Epidermal melanocyte (primary cell): ENCODE data around the gene AMHR2.
"Not testable (repeated sequence)": the region's sequence is repeated elsewhere in the genome, so short reads cannot be mapped to it uniquely, and the experiment has no call there.

Experiments
- DNase-seq: peaks from one replicate; pipeline ENCODE4 v3.0.0; 2011; ENCODE audit warnings: low spot score; ENCODE audit not compliant: insufficient read length

The AMHR2 gene

GRCh38 chr12:53414756-53415417 is 8.8 kb upstream of the AMHR2 start:
- no peak for DNase-seq

- not testable (repeated sequence) for DNase-seq
Observed at GRCh38 chr12:53415752-53416389, 7.8 kb upstream of the AMHR2 start.

- not testable (repeated sequence) for DNase-seq
Observed at GRCh38 chr12:53417291-53417816, 6.3 kb upstream of the AMHR2 start.

GRCh38 chr12:53418221-53418620 is 5.4 kb upstream of the AMHR2 start:
- DNase-seq, result no peak

GRCh38 chr12:53419756-53420155 is 3.9 kb upstream of the AMHR2 start:
- DNase-seq, result no peak

- DNase-seq, result not testable (repeated sequence)
Observed at GRCh38 chr12:53422247-53422646, 1.4 kb upstream of the AMHR2 start.

- no peak for DNase-seq
Observed at GRCh38 chr12:53424626-53425514, 1.2 kb downstream of the AMHR2 start.

- DNase-seq, result no peak
Observed at GRCh38 chr12:53425515-53426150, 2.0 kb downstream of the AMHR2 start.

- no peak for DNase-seq
Observed at GRCh38 chr12:53427905-53428594, 4.4 kb downstream of the AMHR2 start.

GRCh38 chr12:53428741-53429140 is 5.1 kb downstream of the AMHR2 start:
- no peak for DNase-seq

GRCh38 chr12:53430116-53430515 is 6.5 kb downstream of the AMHR2 start:
- no peak for DNase-seq

GRCh38 chr12:53431187-53431586 is 7.5 kb downstream of the AMHR2 start:
- DNase-seq, result no peak

GRCh38 chr12:53435326-53435725 is 11.7 kb downstream of the AMHR2 start:
- not testable (repeated sequence) for DNase-seq

GRCh38 chr12:53439582-53439981 is 15.9 kb downstream of the AMHR2 start:
- not testable (repeated sequence) for DNase-seq

- peak; percentile 96 for DNase-seq
Observed at GRCh38 chr12:53441040-53441833, 17.6 kb downstream of the AMHR2 start, which contains the start of gene PRR13. Gene PRR13, plus strand, starts transcription at chr12:53441734. Its CDS starts 981 bp downstream, at chr12:53442715.

GRCh38 chr12:53443955-53444354 is 20.3 kb downstream of the AMHR2 start:
- no peak for DNase-seq

- not testable (repeated sequence) for DNase-seq
Observed at GRCh38 chr12:53444593-53445325, 21.1 kb downstream of the AMHR2 start.

- DNase-seq, result no peak
Observed at GRCh38 chr12:53450936-53451335, 27.3 kb downstream of the AMHR2 start.

GRCh38 chr12:53451661-53452158 is 28.1 kb downstream of the AMHR2 start, which contains the start of gene PCBP2:
Gene PCBP2, plus strand, starts transcription at chr12:53452102. Its CDS starts 2,699 bp downstream, at chr12:53454801.
- DNase-seq, result peak; percentile 95
